ENCODE results near the gene CRY1.

Gene CRY1

GRCh38 chr12:106984588-106985137 lies 108.7 kb downstream of the CRY1 start:
- no peak for DNase-seq (ENCODE audit: low read depth, low spot score)
- no peak for TF ChIP-seq CTCF (IDR thresholded peaks at IDR 0.05; ENCODE audit: insufficient read depth, low read length, missing control alignments)
- POLR2A ChIA-PET: interaction anchor here (1.0 to 1.1 kb wide), 2 partner anchors 15 to 28 kb away, joined by 3 read pairs; no protein-coding TSS in a partner anchor
- no peak overlapping the region for H3K4me3 ChIP-seq (ENCODE audit: low read depth, low read length)
- CTCF ChIA-PET: interaction anchor here (1.4 kb wide), 1 partner anchor 19 kb away, joined by 4 read pairs; no protein-coding TSS in a partner anchor

GRCh38 chr12:106982229-106982628 lies 111.1 kb downstream of the CRY1 start:
- CTCF ChIA-PET: no interaction called here
- POLR2A ChIA-PET: no interaction called here
- TF ChIP-seq CTCF (IDR thresholded peaks at IDR 0.05; ENCODE audit: insufficient read depth, low read length, missing control alignments): no peak
- DNase-seq (ENCODE audit: low read depth, low spot score): no peak
- H3K4me3 ChIP-seq (ENCODE audit: low read depth, low read length): no peak overlapping the region

- no peak for TF ChIP-seq CTCF (IDR thresholded peaks at IDR 0.05; ENCODE audit: insufficient read depth, low read length, missing control alignments)
- DNase-seq (ENCODE audit: low read depth, low spot score): no peak
- POLR2A ChIA-PET: no interaction called here
These were observed 111.6 kb downstream of the CRY1 start for GRCh38 chr12:106981788-106982187.

GRCh38 chr12:106980944-106981343 lies 112.4 kb downstream of the CRY1 start:
- CTCF ChIA-PET: interaction anchor here (1.0 to 1.4 kb wide), 2 partner anchors 23 to 124 kb away, joined by 3 read pairs; no protein-coding TSS in a partner anchor
- POLR2A ChIA-PET: interaction anchor here (0.7 kb wide), 2 partner anchors 15 to 25 kb away, joined by 3 read pairs; partner anchors contain the start of gene TMEM263
- no peak overlapping the region for H3K4me3 ChIP-seq (ENCODE audit: low read depth, low read length)
- no peak for TF ChIP-seq CTCF (IDR thresholded peaks at IDR 0.05; ENCODE audit: insufficient read depth, low read length, missing control alignments)
- no peak for DNase-seq (ENCODE audit: low read depth, low spot score)

More at GRCh38 chr12:106981788-106982187, 111.6 kb downstream of the CRY1 start:
- H3K4me3 ChIP-seq (ENCODE audit: low read depth, low read length): no peak overlapping the region
- CTCF ChIA-PET: interaction anchor here (1.0 to 1.4 kb wide), 2 partner anchors 24 to 123 kb away, joined by 3 read pairs; no protein-coding TSS in a partner anchor

- ChIA-PET CTCF (interaction anchor here (0.8 to 1.3 kb wide), 3 partner anchors 8 to 114 kb away, joined by 3 read pairs; partner anchors contain the start of gene MTERF2), POLR2A (interaction anchor here (0.6 to 1.4 kb wide), 2 partner anchors 8 to 462 kb away, joined by 3 to 5 read pairs; partner anchors contain the start of gene MTERF2)
- no peak for TF ChIP-seq CTCF (IDR thresholded peaks at IDR 0.05; ENCODE audit: insufficient read depth, low read length, missing control alignments)
- DNase-seq (ENCODE audit: low read depth, low spot score): no peak
- H3K4me3 ChIP-seq (ENCODE audit: low read depth, low read length): no peak overlapping the region
These were observed 115.1 kb downstream of the CRY1 start for GRCh38 chr12:106978035-106978800.

- POLR2A ChIA-PET: interaction anchor here (0.5 to 1.9 kb wide), 4 partner anchors 9 to 151 kb away, joined by 3 to 9 read pairs (median 3); partner anchors contain the start of genes MTERF2 and TMEM263
These were observed 116.7 kb downstream of the CRY1 start for GRCh38 chr12:106976668-106977067.

More at GRCh38 chr12:106976668-106977067, 116.7 kb downstream of the CRY1 start:
- no peak overlapping the region for H3K4me3 ChIP-seq (ENCODE audit: low read depth, low read length)
- DNase-seq (ENCODE audit: low read depth, low spot score): no peak
- CTCF ChIA-PET: interaction anchor here (1.3 kb wide), 1 partner anchor 16 kb away, joined by 3 read pairs; no protein-coding TSS in a partner anchor
- no peak for TF ChIP-seq CTCF (IDR thresholded peaks at IDR 0.05; ENCODE audit: insufficient read depth, low read length, missing control alignments)

Data from AG04449 (cell line).